HG03064 (cell line): Measurements from ENCODE around the gene COMMD3.
"Not testable (repeated sequence)": the region's sequence is repeated elsewhere in the genome, so short reads cannot be mapped to it uniquely, and the experiment has no call there.

ENCODE experiments used
- ATAC-seq: cut with Tn5 transposase; IDR thresholded peaks from one replicate; pipeline ENCODE4 v1.9.1; 2021; ENCODE audit warnings: low read depth; ENCODE audit not compliant: unreplicated experiment

COMMD3 gene

GRCh38 chr10:22335173-22335933 lies 19.2 kb downstream of the COMMD3 start:
- ATAC-seq: no peak

- no peak for ATAC-seq
Observed at GRCh38 chr10:22338185-22338900, 22.2 kb downstream of the COMMD3 start.

- ATAC-seq: no peak
Observed at GRCh38 chr10:22338931-22339330, 22.7 kb downstream of the COMMD3 start.

GRCh38 chr10:22339761-22340328 lies 23.7 kb downstream of the COMMD3 start:
- peak; percentile 1 for ATAC-seq

GRCh38 chr10:22340329-22341189 lies 24.4 kb downstream of the COMMD3 start:
- peak; percentile 46 for ATAC-seq

GRCh38 chr10:22341190-22341925 lies 25.2 kb downstream of the COMMD3 start:
- ATAC-seq: peak; percentile 9

- no peak for ATAC-seq
Observed at GRCh38 chr10:22341926-22342196, 25.7 kb downstream of the COMMD3 start.

GRCh38 chr10:22342421-22342820 lies 26.2 kb downstream of the COMMD3 start:
- ATAC-seq: no peak

GRCh38 chr10:22343731-22344130 lies 27.5 kb downstream of the COMMD3 start:
- ATAC-seq: no peak

GRCh38 chr10:22344249-22344648 lies 28.1 kb downstream of the COMMD3 start:
- ATAC-seq: no peak

- ATAC-seq: no peak
Observed at GRCh38 chr10:22344781-22345300, 28.7 kb downstream of the COMMD3 start.

GRCh38 chr10:22345301-22346095 lies 29.3 kb downstream of the COMMD3 start, which contains the start of gene SPAG6:
SPAG6 (plus strand) TSS chr10:22345496; CDS start chr10:22345612, 116 bp downstream.
- ATAC-seq: no peak

- ATAC-seq: no peak
Observed at GRCh38 chr10:22346096-22346661, 30.0 kb downstream of the COMMD3 start.

- no peak for ATAC-seq
Observed at GRCh38 chr10:22349755-22350154, 33.6 kb downstream of the COMMD3 start.

GRCh38 chr10:22351131-22351703 lies 35.0 kb downstream of the COMMD3 start:
- ATAC-seq: no peak

- no peak for ATAC-seq
Observed at GRCh38 chr10:22356324-22356873, 40.2 kb downstream of the COMMD3 start.

GRCh38 chr10:22357770-22358169 lies 41.6 kb downstream of the COMMD3 start:
- ATAC-seq: not testable (repeated sequence)

GRCh38 chr10:22363305-22363704 lies 47.1 kb downstream of the COMMD3 start:
- no peak for ATAC-seq
